SK-N-SH (cell line): ENCODE data around the gene TMEM11. TPM values are rescaled to one million over a fixed set of nuclear protein-coding genes. Genes with fewer than 3 reads are reported as not detected.

Experiments
- CTCF ChIA-PET: fragments of 300-600, 350-600 bp; formaldehyde crosslinking; extraction: SDS; loops from one replicate; lab custom pipeline; 2021; lab: Yijun Ruan, JAX
- POLR2A ChIA-PET: fragments of 350-600 bp; sonication (Branson Sonifier 250); formaldehyde crosslinking; extraction: SDS; loops from one replicate; lab custom pipeline; 2020; ENCODE audit warnings: antibody characterized with exemption, inconsistent platforms; lab: Yijun Ruan, JAX
- DNase-seq: peaks from one replicate; pipeline ENCODE4 v3.0.0; 2012
- H2AFZ ChIP-seq: fragments of 200-600 bp; sonication (generic); 2 replicates; pipeline ENCODE4 v1.8.1; 2016; ENCODE audit warnings: antibody characterized with exemption, mild to moderate bottlenecking, low read depth
- H3F3A ChIP-seq: fragments of 200-600 bp; sonication (generic); replicated peaks from 2 replicates; pipeline ENCODE3; 2016; ENCODE audit warnings: antibody characterized with exemption, mild to moderate bottlenecking; ENCODE audit not compliant: insufficient read depth
- H3K27ac ChIP-seq, 2 experiments: fragments of 200-500 bp in 1 of 2; fragments of 200-600 bp in 1 of 2; sonication (Bioruptor generic) in 1 of 2; sonication (generic), shearing (Covaris generic) in 1 of 2; 2 replicates each; pipeline versions ENCODE4 v1.5.1 to v1.6.1; 2014 to 2016; ENCODE audit warnings: low read depth in 2 of 2, inconsistent platforms in 1 of 2, low read length in 1 of 2, mild to moderate bottlenecking in 1 of 2, mixed read lengths in 1 of 2
- H3K27me3 ChIP-seq: fragments of 200-600 bp; sonication (generic), shearing (Covaris generic); 2 replicates; pipeline ENCODE4 v1.6.1; 2016; ENCODE audit warnings: mixed run types; ENCODE audit not compliant: insufficient read depth
- H3K36me3 ChIP-seq, 2 experiments: fragments of 200-500 bp in 1 of 2; fragments of 200-600 bp in 1 of 2; sonication (Bioruptor generic) in 1 of 2; sonication (generic) in 1 of 2; replicated peaks in 1 of 2; 2 replicates each; pipeline versions ENCODE3 to v1.5.1; 2014 to 2016; ENCODE audit warnings: low read length in 1 of 2, mild to moderate bottlenecking in 1 of 2; ENCODE audit not compliant: insufficient read depth in 2 of 2, control insufficient read depth in 1 of 2
- H3K4me1 ChIP-seq, 2 experiments: fragments of 200-500 bp in 1 of 2; fragments of 200-600 bp in 1 of 2; sonication (Bioruptor generic) in 1 of 2; sonication (generic), shearing (Covaris generic) in 1 of 2; 2 replicates each; pipeline versions ENCODE4 v1.5.1 to v1.6.1; 2014 to 2016; ENCODE audit warnings: low read depth in 1 of 2, low read length in 1 of 2, mixed run types in 1 of 2; ENCODE audit not compliant: insufficient read depth in 2 of 2, control insufficient read depth in 1 of 2
- H3K4me2 ChIP-seq: fragments of 200-600 bp; sonication (generic), shearing (Covaris generic); 2 replicates; pipeline ENCODE4 v1.6.1; 2017; ENCODE audit warnings: mixed run types
- H3K4me3 ChIP-seq, 2 experiments: fragments of 200-500 bp in 1 of 2; fragments of 200-600 bp in 1 of 2; sonication (Bioruptor generic) in 1 of 2; sonication (generic), shearing (Covaris generic) in 1 of 2; 2 replicates each; pipeline versions ENCODE4 v1.5.1 to v1.8.1; 2014 to 2016; ENCODE audit warnings: low read depth in 2 of 2, inconsistent platforms in 1 of 2, low read length in 1 of 2, mild to moderate bottlenecking in 1 of 2, mixed read lengths in 1 of 2, moderate library complexity in 1 of 2
- H3K79me2 ChIP-seq: fragments of 200-600 bp; sonication (generic); 2 replicates; pipeline ENCODE4 v1.8.1; 2017; ENCODE audit warnings: mild to moderate bottlenecking; ENCODE audit not compliant: insufficient read depth
- H3K9ac ChIP-seq: fragments of 200-600 bp; sonication (generic); 2 replicates; pipeline ENCODE4 v1.6.1; 2017; ENCODE audit warnings: mixed run types
- H3K9me2 ChIP-seq: fragments of 200-600 bp; sonication (generic); 2 replicates; pipeline ENCODE4 v1.6.1; 2017; ENCODE audit warnings: mixed run types
- H3K9me3 ChIP-seq: fragments of 200-600 bp; sonication (generic); 2 replicates; pipeline ENCODE4 v1.6.1; 2017; ENCODE audit warnings: mixed run types, mild to moderate bottlenecking, moderate library complexity
- H4K20me1 ChIP-seq: fragments of 200-600 bp; sonication (generic); 2 replicates; pipeline ENCODE4 v1.6.1; 2017; ENCODE audit warnings: mild to moderate bottlenecking, mixed run types; ENCODE audit not compliant: insufficient read depth
- EZH2phosphoT487 ChIP-seq: fragments of 200-600 bp; sonication (generic); IDR thresholded peaks from 2 replicates; pipeline ENCODE4 v1.6.1; 2017; ENCODE audit warnings: low read depth, mixed run types, mild to moderate bottlenecking, antibody characterized with exemption, moderate library complexity, borderline replicate concordance
- FOSL2 ChIP-seq: IDR thresholded peaks from 2 replicates; pipeline ENCODE4 v1.4.0; 2012; ENCODE audit warnings: low read depth, mild to moderate bottlenecking, moderate library complexity, borderline replicate concordance
- FOXJ3 ChIP-seq: sonication (generic); formaldehyde crosslinking; IDR thresholded peaks from 2 replicates; pipeline ENCODE4 v1.5.1; 2020; ENCODE audit warnings: mild to moderate bottlenecking, missing genetic modification reagents
- SIN3A ChIP-seq: IDR thresholded peaks from 2 replicates; pipeline ENCODE4 v1.6.1; 2012; ENCODE audit warnings: low read depth, mild to moderate bottlenecking, low read length, moderate library complexity, borderline replicate concordance
- WGBS: methylation state at CpG from one replicate; pipeline ENCODE4 v1.1.6; 2017; ENCODE audit warnings: low lambda C conversion rate; 5-methylcytosine and 5-hydroxymethylcytosine counted together
- polyA plus RNA-seq, 3 experiments: library from polyadenylated mRNA; depleted of rRNA; stranded (reverse); fragments of >200 nt; gene quantifications; 2 replicates each; pipeline ENCODE4 v1.2.3, GENCODE V29; 2012
- TF ChIP-seq, protein P1 (sequence below): IDR thresholded peaks from 2 replicates; pipeline ENCODE4 v1.6.1; 2012; ENCODE audit warnings: mild to moderate bottlenecking, low read depth, low read length, moderate library complexity
- TF ChIP-seq, protein P2 (sequence below): fragments of 200-600 bp; sonication (generic); IDR thresholded peaks from 2 replicates; pipeline ENCODE4 v1.6.1; 2017; ENCODE audit warnings: antibody characterized with exemption, mild to moderate bottlenecking, moderate library complexity
- TF ChIP-seq, protein P3 (sequence below): fragments of 150-350 bp; IDR thresholded peaks from 2 replicates; pipeline ENCODE4 v1.6.1; 2017; ENCODE audit warnings: antibody characterized with exemption, low read length, low read depth, borderline replicate concordance
- TF ChIP-seq, protein P4 (sequence below): IDR thresholded peaks from 2 replicates; pipeline ENCODE4 v1.4.0; 2012; ENCODE audit warnings: low read depth, borderline replicate concordance

Gene TMEM11
- polyA plus RNA-seq, 1 of the 3 experiments (the other 2 are of a cell fraction), result 52.3 TPM

DNA sequence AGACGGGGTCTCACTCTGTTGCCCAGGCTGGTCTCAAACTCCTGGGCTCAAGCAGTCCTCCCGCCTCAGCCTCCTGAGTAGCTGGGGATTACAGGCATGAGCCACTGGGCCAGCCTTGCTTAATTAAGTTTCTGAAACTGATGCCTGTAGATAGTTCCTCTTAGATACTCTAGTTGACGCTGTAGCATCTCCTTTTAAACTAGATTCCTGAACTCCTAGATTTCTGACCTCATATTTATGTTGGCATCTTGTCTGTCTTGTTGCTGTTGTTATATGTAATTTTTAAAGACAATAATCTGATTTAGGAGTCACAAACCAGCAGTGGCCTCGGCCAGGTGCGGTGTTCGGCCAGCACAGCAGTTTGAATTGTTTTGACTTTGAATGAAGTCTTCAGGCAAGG is 49.7 kb downstream of the TMEM11 start (continued):
- TF ChIP-seq, protein P1, sequence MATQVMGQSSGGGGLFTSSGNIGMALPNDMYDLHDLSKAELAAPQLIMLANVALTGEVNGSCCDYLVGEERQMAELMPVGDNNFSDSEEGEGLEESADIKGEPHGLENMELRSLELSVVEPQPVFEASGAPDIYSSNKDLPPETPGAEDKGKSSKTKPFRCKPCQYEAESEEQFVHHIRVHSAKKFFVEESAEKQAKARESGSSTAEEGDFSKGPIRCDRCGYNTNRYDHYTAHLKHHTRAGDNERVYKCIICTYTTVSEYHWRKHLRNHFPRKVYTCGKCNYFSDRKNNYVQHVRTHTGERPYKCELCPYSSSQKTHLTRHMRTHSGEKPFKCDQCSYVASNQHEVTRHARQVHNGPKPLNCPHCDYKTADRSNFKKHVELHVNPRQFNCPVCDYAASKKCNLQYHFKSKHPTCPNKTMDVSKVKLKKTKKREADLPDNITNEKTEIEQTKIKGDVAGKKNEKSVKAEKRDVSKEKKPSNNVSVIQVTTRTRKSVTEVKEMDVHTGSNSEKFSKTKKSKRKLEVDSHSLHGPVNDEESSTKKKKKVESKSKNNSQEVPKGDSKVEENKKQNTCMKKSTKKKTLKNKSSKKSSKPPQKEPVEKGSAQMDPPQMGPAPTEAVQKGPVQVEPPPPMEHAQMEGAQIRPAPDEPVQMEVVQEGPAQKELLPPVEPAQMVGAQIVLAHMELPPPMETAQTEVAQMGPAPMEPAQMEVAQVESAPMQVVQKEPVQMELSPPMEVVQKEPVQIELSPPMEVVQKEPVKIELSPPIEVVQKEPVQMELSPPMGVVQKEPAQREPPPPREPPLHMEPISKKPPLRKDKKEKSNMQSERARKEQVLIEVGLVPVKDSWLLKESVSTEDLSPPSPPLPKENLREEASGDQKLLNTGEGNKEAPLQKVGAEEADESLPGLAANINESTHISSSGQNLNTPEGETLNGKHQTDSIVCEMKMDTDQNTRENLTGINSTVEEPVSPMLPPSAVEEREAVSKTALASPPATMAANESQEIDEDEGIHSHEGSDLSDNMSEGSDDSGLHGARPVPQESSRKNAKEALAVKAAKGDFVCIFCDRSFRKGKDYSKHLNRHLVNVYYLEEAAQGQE, result no peak

DNA sequence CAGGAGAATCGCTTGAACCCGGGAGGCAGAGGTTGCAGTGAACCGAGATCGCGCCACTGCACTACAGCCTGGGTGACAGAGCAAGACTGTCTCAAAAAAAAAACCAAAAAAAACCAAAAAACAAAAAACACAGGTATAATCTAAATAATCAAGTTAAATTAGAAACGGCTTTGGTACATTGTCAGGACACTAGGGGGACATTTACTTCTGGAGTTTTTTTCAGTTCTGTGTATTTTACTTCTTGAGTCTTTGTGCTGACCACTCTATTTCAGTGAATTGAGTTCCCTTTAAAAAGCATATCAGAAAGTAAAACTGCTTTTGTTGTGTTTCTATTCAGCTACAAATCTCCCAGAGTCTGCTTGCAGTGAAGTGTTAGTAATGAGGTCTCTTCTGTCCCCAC is 50.9 kb downstream of the TMEM11 start:
- Histone ChIP-seq H3K9me2 (no peaks in the 10 kb centered on the region), H4K20me1 (no peaks in the 10 kb centered on the region), H3K4me1 (peaks cover 0 to 3% of the 10 kb centered on the region in 2 experiments; a peak in 2 of 4 replicates), H3K4me2 (0 out of 2 replicates have a peak overlapping the region, but pooled peaks have one; percentile 49), H3K27me3 (no peaks in the 10 kb centered on the region), H3K9ac (no peak overlapping the region), H3K4me3 (no peak overlapping the region), H3K9me3 (no peaks in the 10 kb centered on the region), H3K36me3 (no peaks in the 10 kb centered on the region), H3F3A (peaks cover 27% of the 10 kb centered on the region), H3K79me2 (no peaks in the 10 kb centered on the region), H2AFZ (no peak overlapping the region), H3K27ac (peak overlapping the region in 1 of 2 experiments; percentile 89; a peak in 2 of 4 replicates)
- CTCF ChIA-PET, result interaction anchor here (1.0 kb wide), 1 partner anchor 35 kb away, joined by 4 read pairs; no protein-coding TSS in a partner anchor
- POLR2A ChIA-PET, result no interaction called here
- TF ChIP-seq, protein P2, sequence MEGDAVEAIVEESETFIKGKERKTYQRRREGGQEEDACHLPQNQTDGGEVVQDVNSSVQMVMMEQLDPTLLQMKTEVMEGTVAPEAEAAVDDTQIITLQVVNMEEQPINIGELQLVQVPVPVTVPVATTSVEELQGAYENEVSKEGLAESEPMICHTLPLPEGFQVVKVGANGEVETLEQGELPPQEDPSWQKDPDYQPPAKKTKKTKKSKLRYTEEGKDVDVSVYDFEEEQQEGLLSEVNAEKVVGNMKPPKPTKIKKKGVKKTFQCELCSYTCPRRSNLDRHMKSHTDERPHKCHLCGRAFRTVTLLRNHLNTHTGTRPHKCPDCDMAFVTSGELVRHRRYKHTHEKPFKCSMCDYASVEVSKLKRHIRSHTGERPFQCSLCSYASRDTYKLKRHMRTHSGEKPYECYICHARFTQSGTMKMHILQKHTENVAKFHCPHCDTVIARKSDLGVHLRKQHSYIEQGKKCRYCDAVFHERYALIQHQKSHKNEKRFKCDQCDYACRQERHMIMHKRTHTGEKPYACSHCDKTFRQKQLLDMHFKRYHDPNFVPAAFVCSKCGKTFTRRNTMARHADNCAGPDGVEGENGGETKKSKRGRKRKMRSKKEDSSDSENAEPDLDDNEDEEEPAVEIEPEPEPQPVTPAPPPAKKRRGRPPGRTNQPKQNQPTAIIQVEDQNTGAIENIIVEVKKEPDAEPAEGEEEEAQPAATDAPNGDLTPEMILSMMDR, result 0 out of 2 replicates have a peak, but pooled peaks have one; percentile 12
- no peak for TF ChIP-seq FOXJ3 (CRISPR knock-in tag)
- TF ChIP-seq SIN3A, result no peak
- TF ChIP-seq, protein P3, sequence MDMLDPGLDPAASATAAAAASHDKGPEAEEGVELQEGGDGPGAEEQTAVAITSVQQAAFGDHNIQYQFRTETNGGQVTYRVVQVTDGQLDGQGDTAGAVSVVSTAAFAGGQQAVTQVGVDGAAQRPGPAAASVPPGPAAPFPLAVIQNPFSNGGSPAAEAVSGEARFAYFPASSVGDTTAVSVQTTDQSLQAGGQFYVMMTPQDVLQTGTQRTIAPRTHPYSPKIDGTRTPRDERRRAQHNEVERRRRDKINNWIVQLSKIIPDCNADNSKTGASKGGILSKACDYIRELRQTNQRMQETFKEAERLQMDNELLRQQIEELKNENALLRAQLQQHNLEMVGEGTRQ, result no peak
- 98% methylated on average over 6 of the region's 6 CpGs for WGBS
- DNase-seq, result no peak

DNA sequence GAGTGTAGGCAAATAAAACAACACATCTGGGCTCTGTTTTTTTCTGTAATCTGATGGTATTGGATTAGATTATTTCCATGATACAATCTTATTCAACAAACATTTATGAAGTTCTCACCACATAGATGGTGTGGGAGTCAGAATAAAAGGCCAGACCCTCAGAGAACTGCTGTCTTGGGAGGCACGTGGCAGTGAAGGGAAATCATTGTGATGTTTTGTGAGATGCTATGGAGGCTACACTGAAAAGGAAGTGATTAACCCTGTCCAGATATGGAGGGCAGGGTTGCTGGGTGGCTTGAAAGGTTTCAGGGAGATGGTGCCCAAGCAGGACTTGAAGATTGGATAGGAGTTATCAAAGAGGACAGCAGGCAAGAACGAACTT is 51.6 kb downstream of the TMEM11 start:
- no peak overlapping the region for H3K4me3 ChIP-seq
- ChIA-PET CTCF (no interaction called here), POLR2A (no interaction called here)
- H3K4me2 ChIP-seq, result peak overlapping the region; percentile 49; the same call in 1 of the 2 replicates
- H3K79me2 ChIP-seq, result no peaks in the 10 kb centered on the region
- 0 out of 2 replicates have a peak overlapping the region, but pooled peaks have one; percentile 67 for H2AFZ ChIP-seq
- peaks cover 27% of the 10 kb centered on the region for H3F3A ChIP-seq
- no peak for TF ChIP-seq FOSL2
- TF ChIP-seq SIN3A, result no peak
- no peak for TF ChIP-seq EZH2phosphoT487
- TF ChIP-seq, protein P4, sequence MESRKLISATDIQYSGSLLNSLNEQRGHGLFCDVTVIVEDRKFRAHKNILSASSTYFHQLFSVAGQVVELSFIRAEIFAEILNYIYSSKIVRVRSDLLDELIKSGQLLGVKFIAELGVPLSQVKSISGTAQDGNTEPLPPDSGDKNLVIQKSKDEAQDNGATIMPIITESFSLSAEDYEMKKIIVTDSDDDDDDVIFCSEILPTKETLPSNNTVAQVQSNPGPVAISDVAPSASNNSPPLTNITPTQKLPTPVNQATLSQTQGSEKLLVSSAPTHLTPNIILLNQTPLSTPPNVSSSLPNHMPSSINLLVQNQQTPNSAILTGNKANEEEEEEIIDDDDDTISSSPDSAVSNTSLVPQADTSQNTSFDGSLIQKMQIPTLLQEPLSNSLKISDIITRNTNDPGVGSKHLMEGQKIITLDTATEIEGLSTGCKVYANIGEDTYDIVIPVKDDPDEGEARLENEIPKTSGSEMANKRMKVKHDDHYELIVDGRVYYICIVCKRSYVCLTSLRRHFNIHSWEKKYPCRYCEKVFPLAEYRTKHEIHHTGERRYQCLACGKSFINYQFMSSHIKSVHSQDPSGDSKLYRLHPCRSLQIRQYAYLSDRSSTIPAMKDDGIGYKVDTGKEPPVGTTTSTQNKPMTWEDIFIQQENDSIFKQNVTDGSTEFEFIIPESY, result no peak
- H3K9ac ChIP-seq, result peak overlapping the region; percentile 15; the same call in 1 of the 2 replicates
- no peaks in the 10 kb centered on the region for H3K9me2 ChIP-seq
- no peaks in the 10 kb centered on the region for H3K36me3 ChIP-seq
- no peaks in the 10 kb centered on the region for H3K9me3 ChIP-seq
- DNase-seq, result no peak
- 75% methylated on average over 2 of the region's 2 CpGs for WGBS
- H4K20me1 ChIP-seq, result no peaks in the 10 kb centered on the region
- no peaks in the 10 kb centered on the region for H3K27me3 ChIP-seq
- peak overlapping the region; percentile 54 to 89; a peak in 3 of 4 replicates for H3K27ac ChIP-seq
- peaks cover 0 to 3% of the 10 kb centered on the region in 2 experiments; a peak in 2 of 4 replicates for H3K4me1 ChIP-seq
